Stimulated activated CD8-positive, alpha-beta memory T cell treated with anti-CD3 and anti-CD28 coated beads, Interleukin-7, amount 100 ng/mL, for 24 hours (primary cell): ENCODE results near the gene AK1.

Experiments
- DNase-seq: peaks from one replicate; pipeline ENCODE4 v3.0.0-alpha.2; 2020; ENCODE audit warnings: low read depth

AK1 gene

GRCh38 chr9:127867356-127868277 lies 9.9 kb downstream of the AK1 start:
- no peak for DNase-seq

GRCh38 chr9:127866535-127866934 lies 10.9 kb downstream of the AK1 start:
- no peak for DNase-seq

DNA sequence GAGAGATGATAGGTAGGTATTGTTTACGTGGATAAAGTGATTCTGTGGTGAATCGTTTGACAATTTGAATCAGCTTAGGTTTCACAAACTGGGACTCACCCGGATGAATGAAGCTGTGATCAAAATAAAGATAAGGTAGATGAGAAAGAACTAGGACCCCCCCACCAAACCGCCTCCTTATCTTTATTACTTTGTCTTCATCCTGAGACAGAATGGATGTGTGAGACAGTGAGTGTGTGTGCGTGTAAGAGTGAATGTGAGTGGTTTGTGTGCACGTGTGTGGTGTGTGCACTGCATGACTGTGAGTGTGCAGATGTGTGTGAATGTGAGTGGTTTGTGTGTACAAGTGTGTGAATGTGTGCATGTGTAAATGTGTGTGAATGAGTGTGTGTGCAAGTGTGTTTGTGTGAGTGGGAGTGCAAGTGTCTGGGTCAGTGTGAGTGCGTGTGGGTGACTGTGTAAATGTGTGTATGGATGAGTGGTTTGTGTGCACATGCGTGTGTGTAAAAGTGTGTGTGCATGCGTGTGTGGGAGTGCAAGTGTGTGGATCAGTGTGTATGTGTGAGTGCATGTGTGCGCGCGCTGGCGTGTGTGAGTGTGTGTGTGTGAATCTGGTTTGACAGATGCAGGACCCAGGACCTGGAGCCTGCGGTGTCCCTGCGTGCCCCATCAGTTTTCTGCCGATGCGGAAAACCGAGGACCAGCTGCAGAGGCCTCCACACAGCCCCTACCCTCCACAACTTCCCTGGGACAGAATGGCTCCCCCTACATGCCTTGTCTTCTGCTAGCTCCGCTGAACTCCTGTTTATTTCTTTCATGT lies 11.6 kb downstream of the AK1 start:
- no peak for DNase-seq

DNA sequence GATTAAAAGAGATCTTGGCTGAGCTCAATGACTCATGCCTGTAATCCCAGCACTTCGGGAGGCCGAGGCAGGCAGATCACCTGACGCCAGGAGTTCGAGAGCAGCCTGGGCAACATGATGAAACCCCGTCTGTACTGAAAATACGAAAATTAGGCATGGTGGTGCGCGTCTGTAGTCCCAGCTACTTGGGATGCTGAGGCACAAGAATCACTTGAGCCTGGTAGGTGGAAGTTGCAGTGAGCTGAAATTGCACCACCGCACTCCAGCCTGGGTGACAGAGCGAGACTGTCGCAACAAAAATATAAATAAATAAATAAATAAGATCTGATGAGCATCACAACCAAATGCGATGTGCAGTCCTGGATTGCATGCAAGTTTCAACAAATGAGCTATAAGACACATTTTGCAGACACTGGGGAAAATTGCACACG lies 14.3 kb downstream of the AK1 start:
- DNase-seq: no peak

DNA sequence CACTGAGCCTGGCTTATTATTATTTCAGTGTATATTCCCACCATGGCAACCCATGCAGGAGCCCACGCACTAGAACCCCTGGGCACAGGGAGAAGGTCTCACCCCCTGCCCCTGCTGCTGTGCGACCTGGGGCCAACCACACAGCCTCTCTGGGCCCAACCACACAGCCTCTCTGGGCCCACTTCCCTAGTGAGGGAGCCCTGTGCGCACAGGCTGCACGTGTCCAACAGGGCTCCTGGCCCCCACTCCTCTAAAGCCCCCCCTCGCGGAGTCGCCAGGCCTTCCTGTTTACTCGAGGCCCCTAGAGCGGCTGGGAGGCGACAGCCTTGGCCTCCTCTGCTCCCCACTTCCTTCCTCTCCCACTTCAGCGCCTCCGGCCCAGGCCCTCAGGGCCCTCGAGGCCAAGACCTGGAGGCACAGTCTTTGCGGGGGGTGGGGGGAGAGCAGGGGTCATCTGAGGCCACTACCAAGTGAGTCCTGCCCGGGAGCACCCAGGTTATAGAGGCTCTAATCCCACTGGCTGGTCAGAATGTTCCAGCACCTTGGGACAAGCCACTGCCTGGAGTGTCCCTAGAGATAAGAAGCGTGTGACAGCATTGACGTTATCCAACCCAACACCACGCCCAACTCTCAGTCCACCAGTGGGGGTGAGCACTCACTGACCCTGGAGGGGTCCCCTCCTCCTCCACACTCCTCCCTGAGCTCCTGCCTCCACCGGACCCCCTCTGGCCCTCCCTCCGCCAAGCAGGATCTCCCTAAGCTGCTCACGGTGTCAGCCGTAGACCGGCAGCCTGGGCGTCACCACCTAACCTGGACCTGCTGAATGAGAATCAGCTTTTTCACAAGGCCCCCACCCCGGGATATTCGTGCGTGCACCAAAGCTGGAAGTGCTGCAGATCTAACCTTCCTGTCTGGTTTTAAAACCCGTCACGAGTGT lies 15.1 kb downstream of the AK1 start:
- DNase-seq: no peak

GRCh38 chr9:127860779-127861178 lies 16.7 kb downstream of the AK1 start:
- no peak for DNase-seq

DNA sequence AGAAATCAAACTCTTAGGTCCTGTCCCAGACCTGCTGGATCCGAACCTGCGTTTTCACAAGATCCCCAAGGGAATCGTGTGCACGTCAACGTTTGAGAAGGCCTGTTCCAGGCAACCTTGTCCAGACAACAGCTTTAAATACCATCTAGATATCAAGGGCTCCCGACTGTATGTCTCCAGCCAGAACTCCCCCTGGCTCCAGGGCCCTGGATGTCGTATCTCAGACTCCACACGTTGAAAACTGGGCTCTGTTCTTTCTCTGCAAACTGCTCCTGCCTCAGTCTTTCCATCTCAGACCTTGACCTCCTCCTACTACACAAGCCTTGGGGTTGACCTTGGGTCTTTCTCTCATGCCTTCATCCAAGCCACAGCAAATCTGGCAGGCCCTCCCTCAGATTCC lies 17.2 kb downstream of the AK1 start:
- no peak for DNase-seq

GRCh38 chr9:127858041-127858512 lies 19.4 kb downstream of the AK1 start:
- DNase-seq: no peak

DNA sequence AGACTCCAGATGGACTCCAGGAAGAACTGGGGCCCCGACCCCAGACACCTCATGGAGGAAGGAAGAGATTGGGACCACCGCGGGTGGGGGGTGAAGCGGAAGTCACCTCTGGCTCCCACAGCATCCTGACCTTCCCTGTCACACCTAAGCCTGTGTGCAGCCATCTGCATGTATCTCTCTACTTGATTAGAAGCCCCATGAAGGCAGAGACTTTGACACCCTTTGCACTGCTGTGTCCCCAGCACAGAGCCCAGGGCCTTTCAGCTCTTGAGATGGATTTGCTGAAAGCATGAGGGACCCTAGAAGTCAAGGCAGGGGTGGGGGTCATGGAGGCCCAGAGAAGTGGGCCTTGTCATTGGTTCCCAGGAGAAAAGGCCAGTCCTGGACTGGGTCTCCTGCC lies 20.2 kb downstream of the AK1 start:
- DNase-seq: no peak

DNA sequence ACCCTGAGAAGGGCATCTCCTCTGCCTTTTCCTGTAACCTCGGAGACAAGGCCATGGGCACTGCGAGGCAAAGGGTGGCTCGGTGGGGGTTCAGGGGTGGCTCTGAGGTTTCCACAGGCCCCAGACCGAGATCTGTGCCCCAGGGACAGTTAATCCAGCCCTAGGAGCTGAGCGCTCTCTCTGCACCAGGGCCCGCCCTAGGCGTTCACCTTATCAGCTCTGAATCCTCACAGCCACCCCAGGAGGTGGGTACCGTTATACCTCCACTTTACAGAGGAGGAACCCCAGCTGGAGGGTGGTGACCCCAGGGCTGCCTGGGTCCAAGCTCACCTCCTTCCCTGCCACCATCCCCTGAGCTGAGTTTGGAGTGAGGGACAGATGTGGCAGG lies 20.8 kb downstream of the AK1 start:
- DNase-seq: no peak

- no peak for DNase-seq
Observed at GRCh38 chr9:127856094-127856728, 21.3 kb downstream of the AK1 start.

- no peak for DNase-seq
Observed at GRCh38 chr9:127855522-127855921, 22.0 kb downstream of the AK1 start.

GRCh38 chr9:127854960-127855359 lies 22.5 kb downstream of the AK1 start:
- DNase-seq: no peak

GRCh38 chr9:127854184-127854806 lies 23.2 kb downstream of the AK1 start, which contains the start of gene ENG:
TSS of gene ENG (minus strand) at chr9:127854658. CDS start at chr9:127854355, 303 bp downstream.
- no peak for DNase-seq

DNA sequence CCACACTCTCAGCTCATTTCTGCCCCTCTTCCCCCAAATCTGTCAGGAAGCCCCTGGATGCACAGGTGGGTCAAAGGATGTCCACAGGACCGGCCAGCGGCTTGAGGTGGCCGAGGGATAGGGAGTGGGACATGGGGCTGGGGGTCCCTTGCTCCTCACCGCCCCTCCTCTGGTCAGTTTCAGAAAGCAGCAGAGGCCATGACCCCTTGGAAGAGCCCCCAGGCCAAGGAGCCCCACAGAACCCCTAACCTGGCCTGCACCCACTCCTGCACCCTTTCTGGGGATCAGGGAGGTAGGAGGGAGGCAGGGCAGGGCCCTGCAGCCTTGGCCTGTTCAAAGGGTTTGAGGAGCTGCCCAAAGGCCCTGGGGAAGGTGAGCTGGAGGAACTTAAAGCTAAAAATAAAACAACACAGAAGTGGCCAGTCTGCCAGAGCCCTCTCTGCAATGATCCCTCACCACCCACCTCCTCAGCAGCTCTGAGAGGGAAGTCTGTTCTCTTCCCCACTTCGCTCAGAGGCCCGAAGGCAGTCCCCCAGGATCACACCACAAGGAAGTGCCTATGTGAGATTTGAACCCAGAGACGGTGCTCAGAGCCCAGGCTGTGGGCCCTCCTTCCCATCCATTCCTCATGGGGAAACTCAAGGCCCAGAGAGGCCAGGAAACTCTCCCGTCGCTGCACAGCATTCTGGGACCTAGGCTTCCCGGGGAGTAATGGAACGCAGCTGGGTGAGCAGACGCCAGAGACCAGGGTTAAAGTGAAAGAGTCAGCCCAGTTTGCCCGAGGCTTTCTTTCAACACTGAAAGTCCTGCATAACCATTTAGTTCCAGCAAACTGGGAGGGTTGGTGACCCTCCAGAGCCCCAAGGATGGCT lies 23.9 kb downstream of the AK1 start:
- DNase-seq: no peak

DNA sequence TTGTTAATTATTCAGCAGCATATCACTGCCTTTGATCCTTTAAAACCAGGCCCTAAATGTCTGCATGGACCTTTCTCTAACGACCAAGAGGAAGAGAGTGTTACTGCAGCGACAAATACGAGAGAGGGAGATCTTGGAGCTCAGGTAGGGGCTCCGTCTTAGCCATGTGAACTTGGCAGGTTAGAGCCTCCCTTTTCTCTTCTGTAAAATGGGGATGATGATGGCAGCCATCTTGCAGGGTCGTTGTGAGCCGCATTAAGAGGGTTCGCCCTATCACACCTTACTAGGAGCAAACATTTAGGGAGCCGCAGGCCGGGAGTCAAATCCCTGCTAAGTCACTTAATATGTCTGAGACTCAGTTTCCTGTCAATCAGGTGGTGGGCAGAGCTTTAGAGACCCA lies 24.6 kb downstream of the AK1 start:
- DNase-seq: no peak

DNA sequence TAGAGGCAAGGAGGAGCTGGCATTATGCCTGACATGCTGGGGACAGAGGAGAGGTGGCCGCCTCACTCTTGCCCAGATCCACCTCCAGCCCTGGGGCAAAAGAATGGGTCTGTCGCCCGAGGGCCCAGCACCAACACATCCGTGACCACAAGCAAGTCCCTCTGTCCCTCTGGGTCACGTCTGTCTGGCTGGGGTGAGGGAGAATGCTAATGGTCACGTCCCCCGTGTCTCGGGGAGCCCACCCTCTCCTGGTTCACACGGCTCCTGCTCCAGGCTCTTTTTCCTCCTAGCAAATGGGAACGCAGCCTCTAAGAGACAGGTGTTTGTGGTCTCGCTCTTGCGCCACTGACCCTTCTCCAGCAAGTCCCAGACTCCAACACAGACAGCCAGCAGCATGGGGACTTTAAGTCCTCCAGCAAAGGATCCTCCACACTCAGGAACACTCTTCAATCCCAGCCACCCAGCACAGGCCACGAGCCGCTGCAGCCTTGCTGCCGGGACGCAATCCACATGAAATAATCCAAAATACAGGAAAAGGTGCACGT lies 27.1 kb downstream of the AK1 start:
- DNase-seq: no peak

DNA sequence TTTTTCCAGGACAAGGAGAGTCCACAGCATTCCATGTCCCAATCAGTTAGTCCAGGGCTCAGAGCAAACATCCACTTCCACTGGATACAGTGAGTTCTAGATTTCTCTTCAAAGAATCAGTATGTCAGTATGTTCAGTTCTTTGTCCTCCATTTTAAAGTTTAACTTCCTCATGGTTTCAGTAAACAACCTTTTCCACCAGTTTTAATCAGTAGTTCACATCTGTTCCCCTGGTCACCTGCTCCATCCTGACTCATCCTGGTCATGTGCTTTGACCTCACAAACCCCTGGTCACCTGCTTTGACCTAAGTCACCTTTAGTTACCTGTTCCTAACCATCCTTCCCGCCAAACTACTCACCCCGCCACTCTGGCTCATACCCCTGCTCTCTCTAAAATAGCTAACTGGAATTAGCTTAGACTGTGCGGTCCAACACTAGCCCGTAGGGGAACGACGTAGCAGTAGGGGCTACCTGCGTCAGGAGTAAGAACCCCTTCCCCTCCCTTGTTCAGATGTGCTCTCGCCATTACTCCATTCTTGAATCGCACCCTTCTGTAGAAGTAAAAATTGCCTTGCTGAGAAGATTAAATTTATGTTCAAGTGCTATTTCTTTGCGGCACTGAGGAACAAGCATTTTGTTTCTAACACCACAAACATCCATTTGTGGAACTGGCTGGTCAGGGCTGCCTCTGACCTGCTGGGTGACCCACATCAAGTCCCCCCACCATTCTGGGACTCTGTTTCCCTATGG lies 28.5 kb downstream of the AK1 start:
- DNase-seq: no peak
